ENCODE data around the gene TMEM114.

TMEM114 gene

DNA sequence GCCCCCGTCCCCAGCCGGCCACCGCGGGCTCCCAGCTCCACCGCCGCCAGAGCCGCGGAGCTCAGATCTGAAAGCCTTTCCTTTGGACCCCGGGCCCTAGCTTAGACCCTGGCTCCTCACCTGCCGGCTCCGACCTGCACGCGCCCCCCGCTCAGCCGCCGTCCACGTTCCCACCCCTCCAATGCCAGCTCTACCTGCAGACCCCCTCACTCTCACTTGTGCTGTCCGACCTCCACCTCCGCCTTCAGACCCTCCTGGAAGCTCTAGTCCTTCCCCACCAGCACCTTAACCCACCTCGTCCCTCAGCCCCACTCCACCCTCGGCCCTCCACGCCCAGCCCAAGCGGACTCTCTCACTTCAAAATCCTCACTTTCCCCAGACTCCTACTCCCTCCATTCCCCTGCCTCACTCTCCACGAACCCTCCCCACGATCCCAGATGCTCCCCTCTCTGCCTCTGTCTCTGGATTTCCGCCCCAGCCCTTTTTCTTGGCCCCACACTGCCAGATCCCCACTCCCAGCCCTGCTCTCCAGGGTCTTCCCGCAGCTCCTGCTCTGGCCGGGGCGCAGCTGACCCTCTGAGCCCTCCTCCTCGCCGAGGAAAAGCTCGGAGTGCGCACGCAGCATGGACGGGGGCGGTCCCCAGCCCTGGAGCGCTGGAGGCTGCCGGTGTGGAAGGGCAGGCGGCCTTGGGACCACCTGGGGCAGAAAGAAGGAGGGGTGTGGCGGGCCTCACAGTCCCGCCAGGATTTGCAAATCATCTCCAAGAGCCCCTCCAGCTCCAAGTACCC lies at the start of gene TMEM114:
TMEM114 (minus strand) TSS at position 612 of the 789 bp plus-strand sequence. CDS start 673 bp downstream, outside the sequence.
- DNase-seq (ENCODE audit: low spot score in 2 of 2): no peak

GRCh38 chr16:8639694-8640093 lies 49.4 kb upstream of the TMEM114 start:
- H3K4me3 ChIP-seq: no peak overlapping the region
- in situ Hi-C loops (cut with MboI; ENCODE audit: low sequenced_read_pairs): no loop called here

More for the DNA sequence above, at the start of gene TMEM114:
- in situ Hi-C loops (cut with MboI; ENCODE audit: low sequenced_read_pairs): no loop called here
- no peaks in the 10 kb centered on the region for H3K9me3 ChIP-seq
- H3K4me3 ChIP-seq: no peak within 1 kb of the TSS
- no peaks in the 10 kb centered on the region for H3K4me1 ChIP-seq
- H3K27me3 ChIP-seq (ENCODE audit: low read depth): peaks cover 14% of the 10 kb centered on the region
- no peaks in the 10 kb centered on the region for H3K36me3 ChIP-seq (replicated peaks)

DNA sequence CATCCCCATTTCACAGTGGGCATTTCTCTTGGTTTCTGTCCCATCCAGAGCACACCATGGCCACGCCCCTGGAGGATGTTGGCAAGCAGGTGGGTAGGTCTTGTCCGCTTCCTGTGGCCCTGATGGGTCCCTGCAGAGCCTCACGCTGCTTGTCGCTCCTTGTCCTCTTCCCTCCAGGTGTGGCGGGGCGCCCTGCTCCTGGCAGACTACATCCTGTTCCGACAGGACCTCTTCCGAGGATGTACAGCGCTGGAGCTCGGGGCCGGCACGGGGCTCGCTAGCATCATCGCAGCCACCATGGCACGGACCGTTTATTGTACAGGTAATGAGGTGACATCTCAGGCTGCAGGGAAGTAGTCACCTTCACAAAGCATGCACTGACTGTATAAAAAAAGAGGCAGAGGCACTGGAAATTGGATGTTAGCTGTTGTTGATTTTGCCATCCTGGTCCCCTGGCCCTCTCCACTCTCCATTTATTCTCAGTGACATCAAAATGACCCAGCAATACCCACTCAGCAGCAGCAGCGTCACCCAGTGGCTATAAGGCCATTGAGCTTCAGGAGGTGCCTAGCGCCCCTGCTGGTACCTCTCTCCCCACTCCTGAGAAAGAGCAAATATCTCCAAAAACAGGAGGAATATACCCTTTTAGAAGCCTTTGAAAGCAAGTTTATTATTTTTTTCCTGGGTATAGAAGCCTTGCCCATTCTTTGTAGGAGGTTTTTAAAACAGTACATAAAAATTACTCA lies 44.9 kb upstream of the TMEM114 start:
- H3K27me3 ChIP-seq (ENCODE audit: low read depth): no peaks in the 10 kb centered on the region
- no peak overlapping the region for H3K4me3 ChIP-seq
- DNase-seq (ENCODE audit: low spot score in 2 of 2): peak; percentile 34 to 66
- H3K4me1 ChIP-seq: no peaks in the 10 kb centered on the region
- no peaks in the 10 kb centered on the region for H3K9me3 ChIP-seq
- in situ Hi-C loops (cut with MboI; ENCODE audit: low sequenced_read_pairs): no loop called here
- H3K36me3 ChIP-seq (replicated peaks): peaks cover 67% of the 10 kb centered on the region

More at GRCh38 chr16:8639694-8640093, 49.4 kb upstream of the TMEM114 start:
- Histone ChIP-seq H3K36me3 (replicated peaks) (peaks cover 79% of the 10 kb centered on the region), H3K9me3 (no peaks in the 10 kb centered on the region), H3K27me3 (ENCODE audit: low read depth) (no peaks in the 10 kb centered on the region), H3K4me1 (no peaks in the 10 kb centered on the region)
- no peak for DNase-seq (ENCODE audit: low spot score in 2 of 2)

GRCh38 chr16:8632675-8633182 lies 42.4 kb upstream of the TMEM114 start:
- Histone ChIP-seq H3K4me1 (no peaks in the 10 kb centered on the region), H3K4me3 (no peak overlapping the region), H3K36me3 (replicated peaks) (peaks cover 74% of the 10 kb centered on the region), H3K9me3 (no peaks in the 10 kb centered on the region), H3K27me3 (ENCODE audit: low read depth) (no peaks in the 10 kb centered on the region)
- no peak for DNase-seq (ENCODE audit: low spot score in 2 of 2)
- in situ Hi-C loops (cut with MboI; ENCODE audit: low sequenced_read_pairs): no loop called here

DNA sequence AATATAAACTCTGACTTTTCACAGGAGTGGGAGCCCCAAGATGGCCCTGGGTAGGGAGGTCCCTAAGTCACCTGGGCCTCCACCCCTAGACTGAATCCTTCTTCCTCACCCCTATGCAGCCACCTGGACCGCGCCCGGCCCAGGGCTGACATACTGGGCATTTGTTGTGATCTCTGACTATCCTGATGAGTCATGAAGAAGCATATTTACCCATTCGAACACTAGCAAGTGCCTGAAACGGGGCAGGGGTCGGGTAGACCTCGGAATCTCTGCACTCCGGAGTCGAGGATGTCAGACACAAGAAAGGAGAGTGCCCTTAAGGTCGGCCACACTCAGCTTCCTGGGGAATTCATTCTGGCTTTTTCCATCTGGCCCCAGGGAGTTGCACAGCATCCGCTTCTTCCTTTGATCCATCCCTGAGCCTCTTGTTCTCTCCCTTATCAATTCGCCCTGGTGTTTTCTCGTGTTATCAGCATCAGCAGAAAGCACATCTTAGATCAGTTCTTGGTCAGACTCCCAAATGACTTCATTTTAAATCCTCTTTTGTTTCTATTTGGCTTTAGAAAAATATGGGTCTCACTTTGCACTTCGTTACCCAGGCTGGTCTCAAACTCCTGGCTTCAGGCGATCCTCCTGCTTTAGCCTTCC lies 41.6 kb upstream of the TMEM114 start:
- Histone ChIP-seq H3K9me3 (no peaks in the 10 kb centered on the region), H3K27me3 (ENCODE audit: low read depth) (no peaks in the 10 kb centered on the region), H3K36me3 (replicated peaks) (peaks cover 76% of the 10 kb centered on the region), H3K4me1 (no peaks in the 10 kb centered on the region), H3K4me3 (no peak overlapping the region)
- DNase-seq (ENCODE audit: low spot score in 2 of 2): no peak
- in situ Hi-C loops (cut with MboI; ENCODE audit: low sequenced_read_pairs): no loop called here

DNA sequence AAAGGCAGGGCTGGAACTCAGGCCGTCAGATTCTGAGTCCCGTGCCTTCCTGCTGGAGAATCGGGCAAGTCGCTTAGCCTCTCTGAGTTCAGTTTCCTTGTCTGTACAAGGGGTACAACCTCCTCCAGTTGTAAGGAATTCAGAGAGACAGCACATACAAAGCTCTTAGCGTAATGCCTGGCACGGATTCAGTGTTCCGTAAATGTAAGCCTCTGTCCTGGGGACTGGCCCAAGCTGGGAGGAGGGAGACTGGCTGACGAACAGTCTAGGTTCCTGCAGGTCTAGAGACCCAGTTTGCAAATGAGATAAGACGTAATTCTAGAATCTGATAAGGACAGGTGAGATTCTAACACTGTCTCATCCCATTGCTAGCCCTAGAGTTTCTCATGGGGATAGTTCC lies 41.1 kb upstream of the TMEM114 start:
- H3K27me3 ChIP-seq (ENCODE audit: low read depth): no peaks in the 10 kb centered on the region
- H3K4me1 ChIP-seq: no peaks in the 10 kb centered on the region
- DNase-seq (ENCODE audit: low spot score in 2 of 2): no peak
- peaks cover 74% of the 10 kb centered on the region for H3K36me3 ChIP-seq (replicated peaks)
- H3K9me3 ChIP-seq: no peaks in the 10 kb centered on the region
- H3K4me3 ChIP-seq: no peak overlapping the region
- in situ Hi-C loops (cut with MboI; ENCODE audit: low sequenced_read_pairs): no loop called here

DNA sequence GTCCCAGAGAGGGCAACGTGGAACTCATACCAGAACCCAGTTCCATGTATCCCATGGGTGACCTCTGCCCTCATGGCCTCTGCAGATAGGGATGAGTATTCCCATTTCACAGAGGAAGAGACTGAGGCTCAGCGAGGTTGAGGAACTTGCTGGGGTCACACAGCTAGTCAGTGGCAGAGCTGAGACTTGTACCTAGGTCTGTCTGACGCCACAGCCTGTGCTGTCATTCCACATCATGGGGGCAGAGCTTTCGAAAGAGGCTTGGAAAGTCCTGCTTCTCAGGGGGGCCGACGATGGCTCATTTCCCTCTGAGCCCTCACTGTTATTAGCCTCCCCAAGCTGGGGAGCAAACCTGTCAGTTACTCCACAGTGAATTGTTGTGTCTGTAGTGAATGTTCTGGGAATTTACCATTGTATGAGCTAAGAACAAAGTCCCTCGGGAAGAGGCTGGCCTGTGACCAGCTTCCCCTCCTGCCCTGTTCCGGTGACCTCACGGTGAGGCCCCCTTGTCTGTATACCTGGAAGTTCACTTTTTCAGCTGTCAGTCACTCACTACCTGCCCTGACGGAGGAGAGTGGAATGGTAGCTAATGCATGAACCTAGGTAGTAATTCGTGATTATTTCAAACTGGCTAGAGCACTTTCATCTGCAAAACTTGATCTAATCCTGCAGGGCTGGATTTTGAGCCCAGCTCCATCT lies 40.1 kb upstream of the TMEM114 start:
- no peak overlapping the region for H3K4me3 ChIP-seq
- H3K9me3 ChIP-seq: no peaks in the 10 kb centered on the region
- H3K4me1 ChIP-seq: no peaks in the 10 kb centered on the region
- no peak for DNase-seq (ENCODE audit: low spot score in 2 of 2)
- in situ Hi-C loops (cut with MboI; ENCODE audit: low sequenced_read_pairs): no loop called here
- H3K36me3 ChIP-seq (replicated peaks): peaks cover 74% of the 10 kb centered on the region
- H3K27me3 ChIP-seq (ENCODE audit: low read depth): no peaks in the 10 kb centered on the region

GRCh38 chr16:8628981-8629725 lies 38.8 kb upstream of the TMEM114 start:
- in situ Hi-C loops (cut with MboI; ENCODE audit: low sequenced_read_pairs): no loop called here
- Histone ChIP-seq H3K4me3 (no peak overlapping the region), H3K4me1 (no peaks in the 10 kb centered on the region), H3K9me3 (no peaks in the 10 kb centered on the region), H3K27me3 (ENCODE audit: low read depth) (no peaks in the 10 kb centered on the region), H3K36me3 (replicated peaks) (peaks cover 69% of the 10 kb centered on the region)
- DNase-seq (ENCODE audit: low spot score in 2 of 2): no peak

- Histone ChIP-seq H3K9me3 (no peaks in the 10 kb centered on the region), H3K27me3 (ENCODE audit: low read depth) (no peaks in the 10 kb centered on the region), H3K36me3 (replicated peaks) (peaks cover 67% of the 10 kb centered on the region), H3K4me1 (no peaks in the 10 kb centered on the region), H3K4me3 (no peak overlapping the region)
- no peak for DNase-seq (ENCODE audit: low spot score in 2 of 2)
- in situ Hi-C loops (cut with MboI; ENCODE audit: low sequenced_read_pairs): no loop called here
These were observed 37.1 kb upstream of the TMEM114 start for GRCh38 chr16:8627456-8627855.

DNA sequence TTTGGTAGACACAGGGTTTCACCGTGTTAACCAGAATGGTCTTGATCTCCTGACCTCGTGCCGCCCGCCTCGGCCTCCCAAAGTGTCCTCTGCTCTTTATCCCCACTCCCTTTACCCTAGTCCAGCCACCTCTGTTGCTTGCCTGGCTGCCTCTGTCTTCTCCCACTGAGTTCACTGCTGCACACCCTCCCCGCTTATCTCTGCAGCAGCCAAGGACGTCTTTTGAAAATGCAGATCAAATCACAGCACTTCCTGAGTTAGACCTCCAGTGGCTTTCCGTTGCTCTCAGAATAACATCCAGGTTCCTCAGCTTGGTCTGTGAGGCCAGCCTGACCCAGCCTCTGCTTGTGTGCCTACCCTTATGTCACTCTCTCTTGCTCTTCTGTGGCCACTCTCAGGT lies 36.6 kb upstream of the TMEM114 start:
- H3K4me3 ChIP-seq: no peak overlapping the region
- no peaks in the 10 kb centered on the region for H3K27me3 ChIP-seq (ENCODE audit: low read depth)
- H3K9me3 ChIP-seq: no peaks in the 10 kb centered on the region
- DNase-seq (ENCODE audit: low spot score in 2 of 2): no peak
- in situ Hi-C loops (cut with MboI; ENCODE audit: low sequenced_read_pairs): no loop called here
- peaks cover 64% of the 10 kb centered on the region for H3K36me3 ChIP-seq (replicated peaks)
- H3K4me1 ChIP-seq: no peaks in the 10 kb centered on the region

DNA sequence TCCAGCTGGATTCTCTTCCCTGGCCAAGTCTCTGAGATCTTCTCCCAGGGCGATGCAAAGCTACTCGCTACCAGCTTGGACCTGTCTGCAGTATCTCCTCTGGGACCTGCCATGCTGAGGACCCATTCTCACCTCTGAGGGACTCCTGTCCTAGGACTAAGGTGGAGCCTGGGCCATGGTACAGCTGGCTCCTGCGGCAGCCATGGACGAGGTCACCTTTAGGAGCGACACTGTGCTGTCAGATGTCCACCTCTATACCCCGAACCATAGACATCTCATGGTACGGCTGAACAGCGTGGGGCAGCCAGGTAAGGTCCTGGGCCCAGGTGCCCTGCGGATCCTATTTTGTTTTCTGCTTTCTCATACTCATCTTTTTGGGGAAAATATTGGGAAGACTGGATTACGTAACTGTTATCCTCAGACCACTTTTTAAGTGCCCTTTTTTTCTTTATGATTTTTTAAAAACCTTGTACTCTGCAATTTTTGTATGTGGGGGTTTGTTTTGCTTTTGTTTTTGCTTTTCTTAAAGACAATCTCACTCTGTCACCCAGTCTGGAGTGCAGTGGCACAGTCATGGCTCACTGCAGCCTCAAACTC lies 35.3 kb upstream of the TMEM114 start:
- Histone ChIP-seq H3K4me3 (no peak overlapping the region), H3K9me3 (no peaks in the 10 kb centered on the region), H3K36me3 (replicated peaks) (peaks cover 51% of the 10 kb centered on the region), H3K4me1 (no peaks in the 10 kb centered on the region), H3K27me3 (ENCODE audit: low read depth) (no peaks in the 10 kb centered on the region)
- no peak for DNase-seq (ENCODE audit: low spot score in 2 of 2)
- in situ Hi-C loops (cut with MboI; ENCODE audit: low sequenced_read_pairs): no loop called here

DNA sequence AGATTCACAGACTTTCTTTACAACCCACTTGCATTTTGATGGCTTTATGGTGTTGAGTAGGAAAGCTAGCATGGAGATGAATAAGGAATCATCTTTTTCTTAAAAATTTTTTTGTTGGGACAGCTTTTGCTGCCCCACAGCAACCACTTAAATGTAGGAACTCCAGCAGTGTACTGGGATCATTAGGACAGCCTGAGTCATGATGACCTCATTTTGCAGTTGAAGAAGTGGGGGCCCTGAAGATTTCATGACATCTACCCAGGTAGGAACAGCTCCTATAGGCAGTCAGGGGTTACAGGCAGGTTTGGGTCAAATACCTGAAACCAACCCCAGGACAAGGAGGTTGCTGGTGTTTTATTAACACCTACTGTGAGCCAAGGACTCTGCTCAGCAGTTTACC lies 33.3 kb upstream of the TMEM114 start:
- Histone ChIP-seq H3K4me1 (peaks cover 4% of the 10 kb centered on the region), H3K36me3 (replicated peaks) (peaks cover 32% of the 10 kb centered on the region), H3K4me3 (no peak overlapping the region), H3K9me3 (no peaks in the 10 kb centered on the region), H3K27me3 (ENCODE audit: low read depth) (no peaks in the 10 kb centered on the region)
- no peak for DNase-seq (ENCODE audit: low spot score in 2 of 2)
- in situ Hi-C loops (cut with MboI; ENCODE audit: low sequenced_read_pairs): no loop called here
